Nephron (organoid): ENCODE measurements around the gene ATP5MG.
A peak's percentile ranks its signal among the peaks of the same experiment; 100 is the strongest.

Experiments used
- H3K27ac Mint-ChIP-seq, 3 experiments: 2 replicates each; pipeline ENCODE4 v1.8.0; 2020; ENCODE audit warnings: mixed read lengths in 3 of 3, mild to moderate bottlenecking in 2 of 3, moderate library complexity in 1 of 3
- H3K27me3 Mint-ChIP-seq: 2 replicates; pipeline ENCODE4 v1.8.0; 2021; ENCODE audit warnings: low read depth, mild to moderate bottlenecking, moderate library complexity, mixed read lengths
- H3K36me3 Mint-ChIP-seq: 2 replicates; pipeline ENCODE4 v1.8.0; 2020; ENCODE audit warnings: low read depth, mixed read lengths
- H3K4me1 Mint-ChIP-seq: 2 replicates; pipeline ENCODE4 v1.8.0; 2020; ENCODE audit warnings: mixed read lengths
- H3K4me3 Mint-ChIP-seq, 3 experiments: 2 replicates each; pipeline ENCODE4 v1.8.0; 2020; ENCODE audit warnings: mild to moderate bottlenecking in 3 of 3, mixed read lengths in 3 of 3, moderate library complexity in 2 of 3
- H3K9me3 Mint-ChIP-seq: 2 replicates; pipeline ENCODE4 v1.8.0; 2020; ENCODE audit warnings: mixed read lengths
- CTCF ChIP-seq, 3 experiments: fragments of 200-600 bp; sonication (generic); IDR thresholded peaks; one replicate each; pipeline ENCODE4 v1.5.0; 2021; ENCODE audit warnings: antibody characterized with exemption in 3 of 3; ENCODE audit not compliant: unreplicated experiment in 3 of 3

The ATP5MG gene

GRCh38 chr11:118435893-118436624, 34.7 kb downstream of the ATP5MG start, which contains the start of gene KMT2A:
TSS of gene KMT2A (plus strand) at chr11:118436492. CDS start at chr11:118436513, 21 bp downstream.
- TF ChIP-seq CTCF (IDR thresholded peaks at IDR 0.05; ENCODE audit: unreplicated experiment in 3 of 3) = no peak
- Mint-ChIP-seq H3K4me3 (peak within 1 kb of the TSS; percentile 98), H3K36me3 (peaks cover 7% of the 10 kb centered on the region), H3K4me1 (peaks cover 48% of the 10 kb centered on the region), H3K27me3 (peaks cover 3% of the 10 kb centered on the region), H3K27ac (peak within 1 kb of the TSS; percentile 92 to 99 (median 98)), H3K9me3 (no peaks in the 10 kb centered on the region)

GRCh38 chr11:118436639-118437207, 35.3 kb downstream of the ATP5MG start:
- Mint-ChIP-seq H3K27me3 (peaks cover 3% of the 10 kb centered on the region), H3K4me1 (peaks cover 52% of the 10 kb centered on the region), H3K4me3 (peak overlapping the region; percentile 98), H3K9me3 (no peaks in the 10 kb centered on the region), H3K36me3 (peaks cover 7% of the 10 kb centered on the region), H3K27ac (peak overlapping the region; percentile 81 to 87 (median 87))
- no peak for TF ChIP-seq CTCF (IDR thresholded peaks at IDR 0.05; ENCODE audit: unreplicated experiment in 3 of 3)

GRCh38 chr11:118437208-118438125, 36.1 kb downstream of the ATP5MG start:
- Mint-ChIP-seq H3K9me3 (no peaks in the 10 kb centered on the region), H3K27ac (peak overlapping the region; percentile 81 to 87 (median 87)), H3K36me3 (peaks cover 12% of the 10 kb centered on the region), H3K27me3 (peaks cover 3% of the 10 kb centered on the region), H3K4me3 (peak overlapping the region; percentile 98), H3K4me1 (peaks cover 59% of the 10 kb centered on the region)
- TF ChIP-seq CTCF (IDR thresholded peaks at IDR 0.05; ENCODE audit: unreplicated experiment in 3 of 3) = no peak

GRCh38 chr11:118438314-118438931, 37.0 kb downstream of the ATP5MG start:
- H3K27ac Mint-ChIP-seq = peak overlapping the region; percentile 81 to 87 (median 87)
- H3K36me3 Mint-ChIP-seq = peaks cover 12% of the 10 kb centered on the region

More at GRCh38 chr11:118438314-118438931, 37.0 kb downstream of the ATP5MG start:
- peaks cover 3% of the 10 kb centered on the region for H3K27me3 Mint-ChIP-seq
- H3K4me1 Mint-ChIP-seq = peaks cover 68% of the 10 kb centered on the region
- no peak for TF ChIP-seq CTCF (IDR thresholded peaks at IDR 0.05; ENCODE audit: unreplicated experiment in 3 of 3)
- peak overlapping the region; percentile 98 for H3K4me3 Mint-ChIP-seq
- H3K9me3 Mint-ChIP-seq = no peaks in the 10 kb centered on the region
